Neural cell (in vitro differentiated cells): ENCODE measurements around the gene SNTG2. TPM values are rescaled to one million over a fixed set of nuclear protein-coding genes. Genes with fewer than 3 reads are reported as not detected.
"Not testable (repeated sequence)": the region's sequence is repeated elsewhere in the genome, so short reads cannot be mapped to it uniquely, and the experiment has no call there.

Source experiments
- H2AFZ ChIP-seq: fragments of 200-600, 300-800 bp; sonication (generic), shearing (Covaris generic); 2 replicates; pipeline ENCODE4 v1.6.0; 2014; ENCODE audit warnings: low read depth, mild to moderate bottlenecking, antibody characterized with exemption, low read length, moderate library complexity
- H3F3A ChIP-seq: fragments of 200-600 bp; shearing (Covaris generic); 2 replicates; pipeline ENCODE4 v1.6.1; 2016; ENCODE audit warnings: mild to moderate bottlenecking, moderate library complexity, mixed read lengths, antibody characterized with exemption, low read length; ENCODE audit not compliant: insufficient read depth, poor library complexity, severe bottlenecking
- H3K27ac ChIP-seq: fragments of 200-600, 300-800 bp; sonication (generic), shearing (Covaris generic); 2 replicates; pipeline ENCODE4 v1.5.1; 2014; ENCODE audit warnings: mild to moderate bottlenecking, low read length, moderate library complexity
- H3K27me3 ChIP-seq: fragments of 300-800, 200-600 bp; sonication (generic), shearing (Covaris generic); 2 replicates; pipeline ENCODE4 v1.6.0; 2014; ENCODE audit warnings: mild to moderate bottlenecking, low read depth, low read length, moderate library complexity; ENCODE audit not compliant: insufficient read depth
- H3K36me3 ChIP-seq: fragments of 300-800, 200-600 bp; sonication (generic), shearing (Covaris generic); 2 replicates; pipeline ENCODE4 v1.5.1; 2014; ENCODE audit warnings: mild to moderate bottlenecking, antibody characterized with exemption, low read length, moderate library complexity; ENCODE audit not compliant: insufficient read depth
- H3K4me2 ChIP-seq: fragments of 300-800, 200-600 bp; sonication (generic), shearing (Covaris generic); 2 replicates; pipeline ENCODE4 v1.6.0; 2014; ENCODE audit warnings: mild to moderate bottlenecking, low read length
- H3K4me3 ChIP-seq: fragments of 300-800, 200-600 bp; sonication (generic), shearing (Covaris generic); 2 replicates; pipeline ENCODE4 v1.5.1; 2014; ENCODE audit warnings: mild to moderate bottlenecking, low read length, moderate library complexity
- H3K79me2 ChIP-seq: fragments of 200-600 bp; shearing (Covaris generic); replicated peaks from 2 replicates; pipeline ENCODE4 v1.6.0; 2014; ENCODE audit warnings: mild to moderate bottlenecking, low read length, moderate library complexity; ENCODE audit not compliant: insufficient read depth
- H3K9ac ChIP-seq: fragments of 300-800, 200-600 bp; sonication (generic), shearing (Covaris generic); 2 replicates; pipeline ENCODE4 v1.6.1; 2016; ENCODE audit warnings: mild to moderate bottlenecking, low read length, mixed read lengths
- H3K9me2 ChIP-seq: fragments of 200-600 bp; shearing (Covaris generic); 2 replicates; pipeline ENCODE4 v1.6.1; 2016; ENCODE audit warnings: mild to moderate bottlenecking, low read length, mixed read lengths; ENCODE audit not compliant: insufficient read depth
- H3K9me3 ChIP-seq: fragments of 200-600, 300-800 bp; sonication (generic), shearing (Covaris generic); 2 replicates; pipeline ENCODE4 v1.6.1; 2016; ENCODE audit warnings: mild to moderate bottlenecking, mixed run types, low read length, moderate library complexity, mixed read lengths
- H4K20me1 ChIP-seq: fragments of 200-600 bp; shearing (Covaris generic); 2 replicates; pipeline ENCODE4 v1.6.1; 2016; ENCODE audit warnings: mild to moderate bottlenecking, mixed run types; ENCODE audit not compliant: insufficient read depth
- EZH2 ChIP-seq: fragments of 200-600, 300-800 bp; shearing (Covaris generic), sonication (generic); IDR thresholded peaks from 2 replicates; pipeline ENCODE4 v1.6.1; 2014; ENCODE audit warnings: antibody characterized with exemption, low read length, borderline replicate concordance, mild to moderate bottlenecking; ENCODE audit not compliant: insufficient read depth, poor library complexity, severe bottlenecking
- POLR2AphosphoS5 ChIP-seq: IDR thresholded peaks from 2 replicates; pipeline ENCODE4 v1.6.1; 2012
- REST ChIP-seq: IDR thresholded peaks from 2 replicates; pipeline ENCODE4 v1.6.1; 2012; ENCODE audit warnings: borderline replicate concordance
- SMC3 ChIP-seq: fragments of 450-650 bp; conservative IDR thresholded peaks from 2 replicates; pipeline ENCODE4 v1.6.1; 2014; ENCODE audit warnings: antibody characterized with exemption, mild to moderate bottlenecking, moderate library complexity; ENCODE audit not compliant: poor library complexity
- TAF1 ChIP-seq: IDR thresholded peaks from 2 replicates; pipeline ENCODE4 v1.6.1; 2012; ENCODE audit warnings: low read depth
- polyA plus RNA-seq: library from polyadenylated mRNA; depleted of rRNA; stranded (reverse); fragments of >200 nt; gene quantifications from 2 replicates; pipeline ENCODE4 v1.2.3, GENCODE V29; 2014

Gene SNTG2
- polyA plus RNA-seq, 1 donor from 2014 or later, result not detected

- Histone ChIP-seq H3K9ac (no peak overlapping the region), H3K27ac (no peak overlapping the region), H3K4me3 (no peak overlapping the region), H3K79me2 (no peaks in the 10 kb centered on the region), H3K9me2 (no peaks in the 10 kb centered on the region), H3F3A (no peaks in the 10 kb centered on the region), H4K20me1 (no peaks in the 10 kb centered on the region), H2AFZ (no peak overlapping the region), H3K36me3 (no peaks in the 10 kb centered on the region), H3K9me3 (no peaks in the 10 kb centered on the region), H3K27me3 (no peaks in the 10 kb centered on the region), H3K4me2 (no peak overlapping the region)
- no peak for TF ChIP-seq REST
- no peak for TF ChIP-seq TAF1
- TF ChIP-seq EZH2, result no peak
- TF ChIP-seq POLR2AphosphoS5, result no peak
Measured at GRCh38 chr2:907706-908105, 42.9 kb upstream of the SNTG2 start.

- no peaks in the 10 kb centered on the region for H3F3A ChIP-seq
- H2AFZ ChIP-seq, result no peak overlapping the region
- H3K9me2 ChIP-seq, result no peaks in the 10 kb centered on the region
- H3K9me3 ChIP-seq, result no peaks in the 10 kb centered on the region
- TF ChIP-seq SMC3 (no peak), TAF1 (no peak)
- no peak overlapping the region for H3K27ac ChIP-seq
- H3K4me2 ChIP-seq, result no peak overlapping the region
- no peaks in the 10 kb centered on the region for H3K79me2 ChIP-seq
- no peaks in the 10 kb centered on the region for H3K27me3 ChIP-seq
- H3K36me3 ChIP-seq, result no peaks in the 10 kb centered on the region
- no peak overlapping the region for H3K4me3 ChIP-seq
- no peaks in the 10 kb centered on the region for H4K20me1 ChIP-seq
- H3K9ac ChIP-seq, result no peak overlapping the region
Measured at GRCh38 chr2:908568-908967, 42.1 kb upstream of the SNTG2 start.

GRCh38 chr2:909764-910379, 40.8 kb upstream of the SNTG2 start:
- H2AFZ ChIP-seq, H4K20me1 ChIP-seq, H3K4me2 ChIP-seq, H3K79me2 ChIP-seq, H3K27me3 ChIP-seq, H3K9ac ChIP-seq, H3K4me3 ChIP-seq, H3K36me3 ChIP-seq, H3K9me3 ChIP-seq, H3F3A ChIP-seq, H3K27ac ChIP-seq, H3K9me2 ChIP-seq: not testable (repeated sequence)

GRCh38 chr2:910698-911097, 40.0 kb upstream of the SNTG2 start:
- no peaks in the 10 kb centered on the region for H3K9me3 ChIP-seq
- no peak overlapping the region for H2AFZ ChIP-seq
- H3K9me2 ChIP-seq, result no peaks in the 10 kb centered on the region
- H3K27ac ChIP-seq, result no peak overlapping the region
- no peak overlapping the region for H3K4me3 ChIP-seq
- H3K79me2 ChIP-seq, result no peaks in the 10 kb centered on the region
- no peaks in the 10 kb centered on the region for H4K20me1 ChIP-seq
- no peak for TF ChIP-seq TAF1
- no peak overlapping the region for H3K4me2 ChIP-seq
- H3K36me3 ChIP-seq, result no peaks in the 10 kb centered on the region
- H3K9ac ChIP-seq, result no peak overlapping the region
- H3K27me3 ChIP-seq, result no peaks in the 10 kb centered on the region
- no peaks in the 10 kb centered on the region for H3F3A ChIP-seq
